Measurements from ENCODE around the gene ISYNA1. TPM values are rescaled to one million over a fixed set of nuclear protein-coding genes. Genes with fewer than 3 reads are reported as not detected.
A peak's percentile ranks its signal among the peaks of the same experiment; 100 is the strongest.

ISYNA1 gene
- total and polyA plus RNA-seq, 2 of the 8 experiments (the other 6 are each of a cell fraction or from before 2014, with no cell fraction given) = 207 to 264 TPM

- POLR2A ChIA-PET (ENCODE audit: partially characterized antibody) = interaction anchor here (0.6 to 1.5 kb wide), 4 partner anchors 10 to 220 kb away, joined by 3 to 5 read pairs (median 4); no protein-coding TSS in a partner anchor
Measured at GRCh38 chr19:18461471-18461870, 23.5 kb upstream of the ISYNA1 start.

More at GRCh38 chr19:18461471-18461870, 23.5 kb upstream of the ISYNA1 start:
- H4K91ac ChIP-seq (replicated peaks; ENCODE audit: insufficient read length, low read length) = no peak overlapping the region
- FAIRE-seq = no peak
- H3K4me1 ChIP-seq (replicated peaks in 1 of 4; ENCODE audit: control insufficient read depth in 3 of 4, insufficient read depth in 4 of 4, low read length in 3 of 4) = no peaks in the 10 kb centered on the region
- no peak overlapping the region for H3K23ac ChIP-seq (ENCODE audit: insufficient read length)
- DNase-seq (ENCODE audit: low read depth in 1 of 2, low spot score in 2 of 2) = no peak
- H3K36me3 ChIP-seq (ENCODE audit: control insufficient read depth in 2 of 4, insufficient read depth in 4 of 4, low read length in 3 of 4) = peaks cover 0 to 10% (median 7%) of the 10 kb centered on the region in 4 experiments; a peak in 3 of 8 replicates
- H3K79me1 ChIP-seq (ENCODE audit: low read depth, low read length) = no peaks in the 10 kb centered on the region; the same call in 1 of the 2 replicates
- WGBS, 2 experiments (ENCODE audit: extremely low coverage in 1 of 2, insufficient coverage in 1 of 2, insufficient read length in 1 of 2, insufficient replicate concordance in 2 of 2, low coverage in 1 of 2, low lambda C conversion rate in 2 of 2, missing lambda C conversion rate in 1 of 2) = 97% methylated on average over 22 of the region's 22 CpGs; no CpG with 5 or more reads in 1 of the 2 experiments
- H2BK120ac ChIP-seq (replicated peaks; ENCODE audit: low read depth, low read length) = no peak overlapping the region
- H3K9me3 ChIP-seq (ENCODE audit: insufficient read depth in 2 of 2, low read depth in 1 of 2, low read length in 1 of 2) = no peaks in the 10 kb centered on the region
- H2AK5ac ChIP-seq (ENCODE audit: low read depth, low read length) = no peak overlapping the region
- H3K4me3 ChIP-seq (ENCODE audit: extremely low read depth in 1 of 4, insufficient read depth in 2 of 4, low read depth in 3 of 4, low read length in 4 of 4) = no peak overlapping the region
- no peak overlapping the region for H3K56ac ChIP-seq (replicated peaks; ENCODE audit: insufficient read length, low read depth, low read length)
- no peak overlapping the region for H3K14ac ChIP-seq (ENCODE audit: insufficient read length)
- no peaks in the 10 kb centered on the region; the same call in 1 of the 2 replicates for H3K23me2 ChIP-seq (ENCODE audit: low read depth, low read length)
- H3K4me2 ChIP-seq (ENCODE audit: insufficient read depth in 1 of 2, low read depth in 2 of 2, low read length in 2 of 2) = no peak overlapping the region
- peaks cover 2 to 16% of the 10 kb centered on the region in 2 experiments for H4K20me1 ChIP-seq (replicated peaks in 1 of 2; ENCODE audit: control insufficient read depth in 1 of 2, insufficient read depth in 2 of 2, low read length in 2 of 2)
- no peak overlapping the region for H3K4ac ChIP-seq (replicated peaks; ENCODE audit: insufficient read length, low read depth, low read length)
- H3K18ac ChIP-seq (ENCODE audit: extremely low read depth, low read length) = no peak overlapping the region
- no peak overlapping the region for H2BK15ac ChIP-seq (ENCODE audit: low read length)
- TF ChIP-seq RNF2 (IDR thresholded peaks at IDR 0.05; ENCODE audit: borderline replicate concordance, low read depth, low read length, missing control alignments, poor library complexity, severe bottlenecking) = no peak
- no peak for TF ChIP-seq SAP30 (IDR thresholded peaks at IDR 0.05; ENCODE audit: insufficient read depth, insufficient replicate concordance, low read length)
- no peak overlapping the region for H2AFZ ChIP-seq (ENCODE audit: low read length)
- peak overlapping the region; percentile 7; the same call in 1 of the 2 replicates for H4K8ac ChIP-seq (ENCODE audit: extremely low read depth, insufficient read depth, low read length)
- H3K79me2 ChIP-seq (ENCODE audit: control insufficient read depth in 1 of 2, insufficient read depth in 2 of 2, low read length in 2 of 2) = no peaks in the 10 kb centered on the region
- CTCF ChIA-PET (ENCODE audit: partially characterized antibody) = interaction anchor here (0.6 to 8.4 kb wide), 35 partner anchors 9 to 1104 kb away, joined by 3 to 143 read pairs (median 4); partner anchors contain the start of gene REX1BD
- H2BK5ac ChIP-seq (ENCODE audit: low read depth, low read length) = no peak overlapping the region
- H3K27ac ChIP-seq (ENCODE audit: low read depth, low read length) = no peak overlapping the region
- no peak overlapping the region for H4K5ac ChIP-seq (ENCODE audit: insufficient read length, low read depth, low read length)
- H3K27me3 ChIP-seq (replicated peaks in 1 of 4; ENCODE audit: control insufficient read depth in 3 of 4, extremely low read depth in 1 of 4, insufficient read depth in 3 of 4, low read length in 3 of 4) = no peaks in the 10 kb centered on the region
- no peak overlapping the region for H2BK20ac ChIP-seq (ENCODE audit: low read length)
- H2BK12ac ChIP-seq (ENCODE audit: low read depth, low read length) = no peak overlapping the region
- H3K9ac ChIP-seq (replicated peaks in 1 of 4; ENCODE audit: extremely low read depth in 1 of 4, low read depth in 3 of 4, low read length in 3 of 4) = no peak overlapping the region
